ENCODE results near the gene CHST11. TPM values are rescaled to one million over a fixed set of nuclear protein-coding genes. Genes with fewer than 3 reads are reported as not detected.

CHST11 gene
- total and polyA plus RNA-seq, 4 donors = 0.57 to 11.1 (median 3.7) TPM

GRCh38 chr12:104687823-104688573, 231.2 kb downstream of the CHST11 start:
- H3K27ac ChIP-seq (ENCODE audit: low read depth in 1 of 2, low read length in 2 of 2) = no peak overlapping the region

More at GRCh38 chr12:104687823-104688573, 231.2 kb downstream of the CHST11 start:
- no peak for DNase-seq (ENCODE audit: low spot score)
- H3K9ac ChIP-seq (ENCODE audit: low read depth in 1 of 2, low read length in 2 of 2) = no peak overlapping the region
- no peaks in the 10 kb centered on the region for H3K4me1 ChIP-seq (ENCODE audit: control insufficient read depth in 4 of 4, insufficient read depth in 4 of 4, low read length in 3 of 4)
- H3K27me3 ChIP-seq (ENCODE audit: control insufficient read depth in 4 of 4, insufficient read depth in 4 of 4, low read length in 3 of 4) = no peaks in the 10 kb centered on the region
- TF ChIP-seq RXRA (IDR thresholded peaks at IDR 0.05) (no peak), NR2F2 (IDR thresholded peaks at IDR 0.05) (no peak), REST (IDR thresholded peaks at IDR 0.05) (no peak), CTCF (IDR thresholded peaks at IDR 0.05; ENCODE audit: low read depth, low read length, missing input control) (no peak), FOXA1 (IDR thresholded peaks at IDR 0.05) (no peak), ZBTB33 (IDR thresholded peaks at IDR 0.05) (no peak), GABPA (IDR thresholded peaks at IDR 0.05 in 1 of 2, conservative IDR thresholded peaks at IDR 0.05 in 1 of 2) (no peak), MAX (IDR thresholded peaks at IDR 0.05) (no peak), HNF4G (IDR thresholded peaks at IDR 0.05) (no peak), HNF4A (conservative IDR thresholded peaks at IDR 0.05) (no peak), SP1 (IDR thresholded peaks at IDR 0.05) (no peak), EGR1 (IDR thresholded peaks at IDR 0.05; ENCODE audit: low read depth in 2 of 2) (no peak), ATF3 (IDR thresholded peaks at IDR 0.05) (no peak), YY1 (IDR thresholded peaks at IDR 0.05) (no peak), RAD21 (IDR thresholded peaks at IDR 0.05) (no peak), TAF1 (conservative IDR thresholded peaks at IDR 0.05) (no peak), JUND (IDR thresholded peaks at IDR 0.05) (no peak)
- no peak overlapping the region for H3K4me3 ChIP-seq (ENCODE audit: low read depth in 1 of 3, low read length in 3 of 3)
- no peaks in the 10 kb centered on the region for H3K36me3 ChIP-seq (ENCODE audit: control insufficient read depth in 4 of 4, insufficient read depth in 3 of 4, low read depth in 1 of 4, low read length in 3 of 4)
- H3K9me3 ChIP-seq (ENCODE audit: control insufficient read depth in 4 of 4, low read length in 3 of 4) = peaks cover 0 to 1% (median 0%) of the 10 kb centered on the region in 4 donors
- WGBS = 85% methylated on average over 11 of the region's 11 CpGs

All from liver (tissue), 9 donors.